Activated CD4-positive, alpha-beta T cell treated with anti-CD3 and anti-CD28 coated beads for 36 hours (primary cell): ENCODE results near the gene KLHL2. TPM values are rescaled to one million over a fixed set of nuclear protein-coding genes. Genes with fewer than 3 reads are reported as not detected.
"Not testable (repeated sequence)": the region's sequence is repeated elsewhere in the genome, so short reads cannot be mapped to it uniquely, and the experiment has no call there.

Experiments
- ATAC-seq: fragments of 200-7000 bp; cut with Tn5 transposase; one replicate; pipeline ENCODE4 v1.10.0; 2021; ENCODE audit warnings: mild to moderate bottlenecking, moderate library complexity
- CTCF ChIA-PET: fragments of 350-600 bp; sonication (Branson Sonifier 250); formaldehyde crosslinking; loops from one replicate; lab custom pipeline; 2021; ENCODE audit warnings: antibody characterized with exemption; lab: Charles Lee
- POLR2A ChIA-PET: fragments of 350-600 bp; sonication (Branson Sonifier 250); formaldehyde crosslinking; loops from one replicate; lab custom pipeline; 2021; ENCODE audit warnings: antibody characterized with exemption, inconsistent platforms; lab: Charles Lee
- DNase-seq: peaks from one replicate; pipeline ENCODE4 v3.0.0-alpha.2; 2020
- H3K27ac Mint-ChIP-seq: one replicate; pipeline ENCODE4 v1.8.0; 2021; ENCODE audit warnings: mixed read lengths
- H3K27me3 Mint-ChIP-seq: one replicate; pipeline ENCODE4 v1.8.0; 2021; ENCODE audit warnings: mixed read lengths
- H3K36me3 Mint-ChIP-seq: one replicate; pipeline ENCODE4 v1.8.0; 2021; ENCODE audit warnings: low read depth, mixed read lengths
- H3K4me1 Mint-ChIP-seq: one replicate; pipeline ENCODE4 v1.8.0; 2021; ENCODE audit warnings: mixed read lengths
- H3K4me3 Mint-ChIP-seq: one replicate; pipeline ENCODE4 v1.8.0; 2021; ENCODE audit warnings: mild to moderate bottlenecking, moderate library complexity, mixed read lengths
- H3K9me3 Mint-ChIP-seq: one replicate; pipeline ENCODE4 v1.8.0; 2021; ENCODE audit warnings: low read depth, mixed read lengths
- intact Hi-C, 2 experiments: fragments of 100-400 bp; cut with DNase I in 1 of 2; cut with micrococcal nuclease in 1 of 2; formaldehyde crosslinking; loops; one replicate each; pipeline versions ENCODE4 v1.14.2 to v1.15.1; 2022 to 2024; cut with DNase I, micrococcal nuclease
- total RNA-seq, 2 experiments: library from RNA; stranded (reverse); gene quantifications; one replicate each; pipeline ENCODE4 v1.2.3, GENCODE V29; 2021

Gene KLHL2
- total RNA-seq, 2 experiments from 2014 or later = 20.9 to 22.1 TPM

GRCh38 chr4:165201806-165202205, 5.6 kb upstream of the KLHL2 start:
- H3K4me3 Mint-ChIP-seq = no peak overlapping the region
- no peak for DNase-seq
- H3K9me3 Mint-ChIP-seq = no peaks in the 10 kb centered on the region
- peaks cover 41% of the 10 kb centered on the region for H3K4me1 Mint-ChIP-seq
- ATAC-seq = no peak
- no peak overlapping the region for H3K27ac Mint-ChIP-seq
- POLR2A ChIA-PET = no interaction called here
- CTCF ChIA-PET = interaction anchor here (0.8 kb wide), 1 partner anchor 144 kb away, joined by 3 read pairs; no protein-coding TSS in a partner anchor
- H3K27me3 Mint-ChIP-seq = no peaks in the 10 kb centered on the region
- H3K36me3 Mint-ChIP-seq = no peaks in the 10 kb centered on the region
- intact Hi-C loops = loop anchor here in 1 of 2 experiments (10.0 kb wide), 1 partner anchor 53 kb away; no protein-coding TSS in a partner anchor

DNA sequence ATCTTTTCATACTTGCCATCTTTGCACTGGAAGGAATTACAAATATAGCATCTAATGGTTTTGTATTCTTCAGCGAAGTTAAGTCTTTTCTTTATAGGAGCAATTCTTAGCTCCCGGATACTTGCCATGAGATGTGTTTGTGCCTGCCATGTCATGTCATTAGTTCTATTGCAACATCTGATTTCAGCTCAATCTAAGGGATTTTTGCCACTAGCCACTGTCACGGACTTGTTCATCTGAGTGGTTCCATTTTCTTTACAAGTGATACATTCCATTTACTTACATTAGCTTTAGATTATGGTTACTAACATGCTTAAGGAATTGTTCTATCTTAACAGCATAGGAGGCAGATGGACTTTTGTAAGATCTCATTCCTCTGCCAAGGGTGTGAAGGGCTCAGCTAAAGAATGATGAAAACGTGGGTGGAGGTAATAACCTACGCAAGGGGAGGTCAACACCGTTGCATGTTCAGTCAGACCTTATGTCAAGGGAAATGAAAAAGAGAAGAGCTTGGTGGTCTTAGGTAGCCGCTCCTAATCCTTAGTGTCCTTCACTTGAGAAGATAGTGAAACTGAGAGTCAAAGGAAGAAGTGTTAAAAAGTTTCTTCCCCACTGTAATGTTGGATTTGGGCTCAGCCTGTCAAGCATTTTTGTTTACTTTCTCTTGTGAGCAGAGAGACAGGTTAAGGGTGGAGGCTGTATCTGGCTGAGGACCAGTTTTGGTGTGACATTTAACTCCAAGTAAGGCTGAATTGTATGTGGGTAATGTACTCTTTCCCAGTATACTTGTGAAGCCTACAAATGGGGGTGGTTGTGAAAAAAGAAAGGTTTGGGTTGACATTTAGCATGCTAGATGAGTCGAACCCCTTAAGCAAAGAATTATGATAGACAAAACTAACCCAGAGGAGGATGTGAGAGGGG, 3.6 kb upstream of the KLHL2 start:
- Mint-ChIP-seq H3K27ac (peak overlapping the region; percentile 88), H3K36me3 (no peaks in the 10 kb centered on the region), H3K4me3 (peak overlapping the region; percentile 48), H3K27me3 (no peaks in the 10 kb centered on the region), H3K4me1 (peaks cover 40% of the 10 kb centered on the region), H3K9me3 (no peaks in the 10 kb centered on the region)
- ATAC-seq (peak; percentile 62), DNase-seq (peak; percentile 31)
- intact Hi-C loops = loop anchor here in 1 of 2 experiments (10.0 kb wide), 1 partner anchor 51 kb away; no protein-coding TSS in a partner anchor
- ChIA-PET POLR2A (interaction anchor here (0.5 kb wide), 1 partner anchor 34 kb away, joined by 3 read pairs; no protein-coding TSS in a partner anchor), CTCF (interaction anchor here (0.7 to 1.1 kb wide), 4 partner anchors 20 to 1522 kb away, joined by 3 to 4 read pairs (median 4); partner anchors contain the start of gene TMEM192)

DNA sequence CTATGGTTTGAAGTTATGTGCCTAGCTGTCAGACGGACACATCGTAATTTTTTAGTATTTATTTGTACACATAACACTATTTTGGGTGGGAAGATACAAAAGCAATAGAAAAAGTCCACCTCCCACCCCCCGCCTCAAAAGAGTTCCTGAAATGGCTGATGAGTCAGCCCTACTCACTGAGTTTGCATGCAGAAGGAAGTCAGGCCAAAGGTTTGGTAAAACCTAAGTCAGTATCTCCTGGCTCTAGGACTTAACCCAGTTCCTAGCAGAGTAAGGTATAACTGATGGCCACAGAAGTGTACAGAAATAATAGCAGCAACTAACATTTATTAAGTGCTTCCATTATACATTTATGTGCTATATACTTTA, 2.9 kb upstream of the KLHL2 start:
- no peaks in the 10 kb centered on the region for H3K27me3 Mint-ChIP-seq
- CTCF ChIA-PET = interaction anchor here (0.9 to 1.1 kb wide), 2 partner anchors 20 to 73 kb away, joined by 3 to 4 read pairs; no protein-coding TSS in a partner anchor
- POLR2A ChIA-PET = no interaction called here
- H3K27ac Mint-ChIP-seq = peak overlapping the region; percentile 88
- no peaks in the 10 kb centered on the region for H3K9me3 Mint-ChIP-seq
- intact Hi-C loops = loop anchor here in 1 of 2 experiments (10.0 kb wide), 1 partner anchor 50 kb away; no protein-coding TSS in a partner anchor
- peak overlapping the region; percentile 48 for H3K4me3 Mint-ChIP-seq
- peaks cover 42% of the 10 kb centered on the region for H3K4me1 Mint-ChIP-seq
- ATAC-seq = peak; percentile 52
- peaks cover 3% of the 10 kb centered on the region for H3K36me3 Mint-ChIP-seq
- DNase-seq = peak; percentile 39

DNA sequence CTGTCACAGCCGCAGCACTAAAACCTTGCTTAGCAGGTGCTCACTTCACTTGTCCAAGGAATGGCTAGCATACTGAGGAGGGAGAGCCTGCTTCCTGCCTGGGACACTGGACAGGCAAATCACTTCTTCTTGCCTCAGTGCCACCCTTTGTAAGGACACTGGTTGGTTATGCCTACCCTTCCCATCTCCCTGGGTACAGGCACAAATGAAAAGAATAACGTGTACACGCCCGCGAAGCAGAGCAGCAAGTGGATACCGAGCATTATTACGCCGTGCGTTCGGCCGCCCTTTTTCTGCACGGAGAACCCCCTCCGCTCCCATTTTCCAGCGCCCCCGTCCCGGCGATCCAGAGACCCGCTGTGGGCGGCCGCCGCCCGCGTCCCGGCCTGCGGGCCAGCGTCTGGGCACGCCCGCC, 338 bp upstream of the KLHL2 start:
- CTCF ChIA-PET = interaction anchor here (1.0 kb wide), 1 partner anchor 23 kb away, joined by 4 read pairs; no protein-coding TSS in a partner anchor
- H3K4me1 Mint-ChIP-seq = peaks cover 62% of the 10 kb centered on the region

GRCh38 chr4:165208221-165208652, 876 bp downstream of the KLHL2 start:
- H3K4me1 Mint-ChIP-seq = peaks cover 74% of the 10 kb centered on the region
- no peaks in the 10 kb centered on the region for H3K9me3 Mint-ChIP-seq
- ChIA-PET POLR2A (interaction anchor here (0.6 kb wide), 1 partner anchor 9 kb away, joined by 3 read pairs; no protein-coding TSS in a partner anchor), CTCF (interaction anchor here (0.9 to 1.3 kb wide), 4 partner anchors 12 to 122 kb away, joined by 3 read pairs; partner anchors contain the start of gene MSMO1)
- peak; percentile 24 for ATAC-seq
- no peaks in the 10 kb centered on the region for H3K27me3 Mint-ChIP-seq
- peaks cover 3% of the 10 kb centered on the region for H3K36me3 Mint-ChIP-seq
- H3K4me3 Mint-ChIP-seq = peak overlapping the region; percentile 86
- H3K27ac Mint-ChIP-seq = peak overlapping the region; percentile 89
- intact Hi-C loops = loop anchor here (5.0 to 10.0 kb wide), 2 partner anchors 47 to 49 kb away; no protein-coding TSS in a partner anchor
- no peak for DNase-seq

More for the DNA sequence above, 338 bp upstream of the KLHL2 start:
- no peaks in the 10 kb centered on the region for H3K27me3 Mint-ChIP-seq
- POLR2A ChIA-PET = no interaction called here
- intact Hi-C loops = loop anchor here (1.0 to 10.0 kb wide), 5 partner anchors 48 to 120 kb away; partner anchors contain the start of genes MSMO1 (in 2 of the 2) and TMEM192 (in 2 of the 2)
- H3K36me3 Mint-ChIP-seq = peaks cover 3% of the 10 kb centered on the region
- H3K9me3 Mint-ChIP-seq = no peaks in the 10 kb centered on the region
- peak overlapping the region; percentile 87 for H3K27ac Mint-ChIP-seq
- ATAC-seq (peak; percentile 13), DNase-seq (no peak)
- H3K4me3 Mint-ChIP-seq = peak overlapping the region; percentile 75

- H3K4me1 Mint-ChIP-seq = peaks cover 73% of the 10 kb centered on the region
- H3K4me3 Mint-ChIP-seq = peak overlapping the region; percentile 86
- ATAC-seq = peak; percentile 20
- ChIA-PET POLR2A (no interaction called here), CTCF (interaction anchor here (0.6 to 1.3 kb wide), 6 partner anchors 13 to 176 kb away, joined by 3 to 4 read pairs (median 3); partner anchors contain the start of gene MSMO1)
- intact Hi-C loops = loop anchor here (1.0 to 10.0 kb wide), 3 partner anchors 46 to 78 kb away; no protein-coding TSS in a partner anchor
- H3K36me3 Mint-ChIP-seq = peaks cover 3% of the 10 kb centered on the region
- no peaks in the 10 kb centered on the region for H3K9me3 Mint-ChIP-seq
- H3K27ac Mint-ChIP-seq = peak overlapping the region; percentile 89
- peak; percentile 51 for DNase-seq
- no peaks in the 10 kb centered on the region for H3K27me3 Mint-ChIP-seq
Measured at GRCh38 chr4:165208741-165209388, 1.5 kb downstream of the KLHL2 start.

- intact Hi-C loops = loop anchor here (1.0 to 10.0 kb wide), 3 partner anchors 45 to 78 kb away; no protein-coding TSS in a partner anchor
- ATAC-seq (no peak), DNase-seq (no peak)
- Mint-ChIP-seq H3K4me1 (peaks cover 74% of the 10 kb centered on the region), H3K36me3 (peaks cover 3% of the 10 kb centered on the region), H3K27me3 (no peaks in the 10 kb centered on the region), H3K27ac (no peak overlapping the region), H3K4me3 (no peak overlapping the region), H3K9me3 (no peaks in the 10 kb centered on the region)
- POLR2A ChIA-PET = no interaction called here
- CTCF ChIA-PET = interaction anchor here (0.6 to 1.2 kb wide), 3 partner anchors 13 to 175 kb away, joined by 3 to 4 read pairs (median 3); no protein-coding TSS in a partner anchor
Measured at GRCh38 chr4:165209796-165210195, 2.4 kb downstream of the KLHL2 start.

- H3K27ac Mint-ChIP-seq = no peak overlapping the region
Measured at GRCh38 chr4:165210566-165210965, 3.2 kb downstream of the KLHL2 start.

GRCh38 chr4:165212647-165213046, 5.3 kb downstream of the KLHL2 start:
- H3K4me1 Mint-ChIP-seq = peaks cover 82% of the 10 kb centered on the region
- H3K9me3 Mint-ChIP-seq, DNase-seq, ATAC-seq, CTCF ChIA-PET, H3K4me3 Mint-ChIP-seq, POLR2A ChIA-PET, H3K27me3 Mint-ChIP-seq, intact Hi-C loops, H3K36me3 Mint-ChIP-seq, H3K27ac Mint-ChIP-seq: not testable (repeated sequence)

More at GRCh38 chr4:165210566-165210965, 3.2 kb downstream of the KLHL2 start:
- Mint-ChIP-seq H3K9me3 (no peaks in the 10 kb centered on the region), H3K4me1 (peaks cover 75% of the 10 kb centered on the region), H3K36me3 (peaks cover 3% of the 10 kb centered on the region), H3K27me3 (no peaks in the 10 kb centered on the region), H3K4me3 (no peak overlapping the region)
- ATAC-seq (no peak), DNase-seq (no peak)
- POLR2A ChIA-PET = no interaction called here
- intact Hi-C loops = no loop called here
- CTCF ChIA-PET = interaction anchor here (1.2 kb wide), 1 partner anchor 115 kb away, joined by 3 read pairs; no protein-coding TSS in a partner anchor

DNA sequence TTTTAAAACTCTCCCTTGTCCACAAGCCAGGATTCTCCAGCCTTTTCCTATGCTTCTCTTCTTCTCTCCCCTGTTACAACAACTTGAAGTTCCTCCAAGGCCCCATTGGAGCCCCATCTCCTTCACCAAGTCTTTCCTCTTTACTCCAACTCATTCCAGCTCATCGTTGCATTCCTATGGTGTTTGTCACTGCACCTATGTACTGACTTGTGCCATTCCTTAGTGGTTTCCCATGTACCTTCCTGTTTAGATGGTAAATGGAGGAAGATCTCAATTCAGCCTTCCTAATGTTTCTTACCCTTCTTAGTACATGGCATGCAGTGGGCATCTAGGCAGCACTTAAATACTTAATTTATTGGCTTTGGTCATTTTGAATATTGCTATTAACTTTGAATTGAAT, 6.0 kb downstream of the KLHL2 start:
- H3K4me1 Mint-ChIP-seq = peaks cover 89% of the 10 kb centered on the region
- POLR2A ChIA-PET, ATAC-seq, H3K9me3 Mint-ChIP-seq, DNase-seq, H3K4me3 Mint-ChIP-seq, intact Hi-C loops, CTCF ChIA-PET, H3K27me3 Mint-ChIP-seq: not testable (repeated sequence)
- peaks cover 14% of the 10 kb centered on the region for H3K36me3 Mint-ChIP-seq
- H3K27ac Mint-ChIP-seq = peak overlapping the region; percentile 44
